Liver (tissue), 3 donors: ENCODE measurements around the gene ZNF227.
A peak's percentile ranks its signal among the peaks of the same experiment; 100 is the strongest.

Experiments
- EGR1 ChIP-seq, 2 donors: IDR thresholded peaks; 2 replicates each; pipeline ENCODE4 v1.6.1; 2016 to 2018; ENCODE audit warnings: antibody characterized with exemption in 2 of 2, low read depth in 2 of 2
- RAD21 ChIP-seq, 2 donors: IDR thresholded peaks; 2 replicates each; pipeline ENCODE4 v1.6.1; 2016; ENCODE audit warnings: antibody characterized with exemption in 2 of 2, mild to moderate bottlenecking in 2 of 2
- RXRA ChIP-seq, 2 donors: IDR thresholded peaks; 2 replicates each; pipeline ENCODE4 v1.6.1; 2017 to 2018; ENCODE audit warnings: antibody characterized with exemption in 2 of 2, mild to moderate bottlenecking in 1 of 2
- TAF1 ChIP-seq: conservative IDR thresholded peaks from 2 replicates; pipeline ENCODE4 v1.6.1; 2016; ENCODE audit warnings: antibody characterized with exemption, mild to moderate bottlenecking
- YY1 ChIP-seq: IDR thresholded peaks from 2 replicates; pipeline ENCODE4 v1.6.1; 2016; ENCODE audit warnings: antibody characterized with exemption, mild to moderate bottlenecking
- TF ChIP-seq, protein P1 (sequence below): fragments of 150-350 bp; IDR thresholded peaks from 2 replicates; pipeline ENCODE4 v1.5.1; 2017; ENCODE audit warnings: improper control_type of control experiment, low read depth, low read length; ENCODE audit not compliant: missing input control
- TF ChIP-seq, protein P2 (sequence below): IDR thresholded peaks from 2 replicates; pipeline ENCODE4 v1.6.1; 2016; ENCODE audit warnings: antibody characterized with exemption
- donor health status: healthy.
- donor health status: healthy.

GRCh38 chr19:44207126-44207803, 5.1 kb upstream of the ZNF227 start:
- TF ChIP-seq, protein P1, sequence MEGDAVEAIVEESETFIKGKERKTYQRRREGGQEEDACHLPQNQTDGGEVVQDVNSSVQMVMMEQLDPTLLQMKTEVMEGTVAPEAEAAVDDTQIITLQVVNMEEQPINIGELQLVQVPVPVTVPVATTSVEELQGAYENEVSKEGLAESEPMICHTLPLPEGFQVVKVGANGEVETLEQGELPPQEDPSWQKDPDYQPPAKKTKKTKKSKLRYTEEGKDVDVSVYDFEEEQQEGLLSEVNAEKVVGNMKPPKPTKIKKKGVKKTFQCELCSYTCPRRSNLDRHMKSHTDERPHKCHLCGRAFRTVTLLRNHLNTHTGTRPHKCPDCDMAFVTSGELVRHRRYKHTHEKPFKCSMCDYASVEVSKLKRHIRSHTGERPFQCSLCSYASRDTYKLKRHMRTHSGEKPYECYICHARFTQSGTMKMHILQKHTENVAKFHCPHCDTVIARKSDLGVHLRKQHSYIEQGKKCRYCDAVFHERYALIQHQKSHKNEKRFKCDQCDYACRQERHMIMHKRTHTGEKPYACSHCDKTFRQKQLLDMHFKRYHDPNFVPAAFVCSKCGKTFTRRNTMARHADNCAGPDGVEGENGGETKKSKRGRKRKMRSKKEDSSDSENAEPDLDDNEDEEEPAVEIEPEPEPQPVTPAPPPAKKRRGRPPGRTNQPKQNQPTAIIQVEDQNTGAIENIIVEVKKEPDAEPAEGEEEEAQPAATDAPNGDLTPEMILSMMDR: no peak
- TF ChIP-seq EGR1 (IDR thresholded peaks at IDR 0.05; ENCODE audit: low read depth in 2 of 2) (peak; percentile 98 to 99), YY1 (peak; percentile 98), TAF1 (peak; percentile 54), RXRA (IDR thresholded peaks at IDR 0.05) (peak; percentile 40 to 50), RAD21 (IDR thresholded peaks at IDR 0.05) (peak; percentile 37 to 49)
- TF ChIP-seq, protein P2, sequence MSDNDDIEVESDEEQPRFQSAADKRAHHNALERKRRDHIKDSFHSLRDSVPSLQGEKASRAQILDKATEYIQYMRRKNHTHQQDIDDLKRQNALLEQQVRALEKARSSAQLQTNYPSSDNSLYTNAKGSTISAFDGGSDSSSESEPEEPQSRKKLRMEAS: peak; percentile 100
